Measurements from ENCODE around the gene PTGS1.
"Not testable (repeated sequence)": the region's sequence is repeated elsewhere in the genome, so short reads cannot be mapped to it uniquely, and the experiment has no call there.

The PTGS1 gene

GRCh38 chr9:122406070-122406890, 35.5 kb downstream of the PTGS1 start:
- Histone ChIP-seq H2BK15ac (replicated peaks; ENCODE audit: low read depth) (no peak overlapping the region), H2BK120ac (ENCODE audit: low read depth, low read length) (no peak overlapping the region), H3K4me2 (ENCODE audit: low read length) (no peak overlapping the region), H2AK5ac (ENCODE audit: low read length) (no peak overlapping the region), H4K5ac (ENCODE audit: low read length) (no peak overlapping the region), H3K4ac (ENCODE audit: low read depth, low read length) (no peak overlapping the region), H3K9ac (ENCODE audit: low read length) (no peak overlapping the region), H3K56ac (ENCODE audit: low read length) (no peak overlapping the region), H3K36me3 (ENCODE audit: control insufficient read depth, insufficient read depth, low read length) (no peaks in the 10 kb centered on the region), H3K79me1 (ENCODE audit: low read length) (no peaks in the 10 kb centered on the region), H3K27me3 (ENCODE audit: insufficient read depth, low read length, poor library complexity) (no peaks in the 10 kb centered on the region), H3K4me1 (ENCODE audit: control insufficient read depth, low read depth, low read length) (no peaks in the 10 kb centered on the region), H4K8ac (ENCODE audit: low read depth, low read length) (no peak overlapping the region), H3K18ac (ENCODE audit: low read length) (no peak overlapping the region), H3K4me3 (ENCODE audit: low read length) (no peak overlapping the region), H2BK5ac (ENCODE audit: low read length) (no peak overlapping the region), H3K79me2 (ENCODE audit: control insufficient read depth, insufficient read depth, low read length) (no peaks in the 10 kb centered on the region), H3K23ac (ENCODE audit: low read length) (no peak overlapping the region), H3K27ac (ENCODE audit: low read depth, low read length) (no peak overlapping the region)
- DNase-seq, result no peak
- WGBS (ENCODE audit: extremely low coverage, insufficient coverage, low lambda C conversion rate), result no CpG with 5 or more reads among the region's 61 CpGs

GRCh38 chr9:122414108-122414507, 43.3 kb downstream of the PTGS1 start:
- not testable (repeated sequence) for H3K27ac ChIP-seq (ENCODE audit: low read depth, low read length); H3K9ac ChIP-seq (ENCODE audit: low read length); H2BK15ac ChIP-seq (replicated peaks; ENCODE audit: low read depth); H3K18ac ChIP-seq (ENCODE audit: low read length); H3K4me2 ChIP-seq (ENCODE audit: low read length); H3K23ac ChIP-seq (ENCODE audit: low read length); H3K56ac ChIP-seq (ENCODE audit: low read length); H2BK5ac ChIP-seq (ENCODE audit: low read length); H4K8ac ChIP-seq (ENCODE audit: low read depth, low read length); H3K27me3 ChIP-seq (ENCODE audit: insufficient read depth, low read length, poor library complexity); H3K79me1 ChIP-seq (ENCODE audit: low read length); H3K4ac ChIP-seq (ENCODE audit: low read depth, low read length); H2AK5ac ChIP-seq (ENCODE audit: low read length); H2BK120ac ChIP-seq (ENCODE audit: low read depth, low read length); H3K4me3 ChIP-seq (ENCODE audit: low read length); H3K4me1 ChIP-seq (ENCODE audit: control insufficient read depth, low read depth, low read length); DNase-seq; H4K5ac ChIP-seq (ENCODE audit: low read length); H3K79me2 ChIP-seq (ENCODE audit: control insufficient read depth, insufficient read depth, low read length); H3K36me3 ChIP-seq (ENCODE audit: control insufficient read depth, insufficient read depth, low read length)
- WGBS (ENCODE audit: extremely low coverage, insufficient coverage, low lambda C conversion rate), result no CpG with 5 or more reads among the region's 7 CpGs

- no peaks in the 10 kb centered on the region for H3K27me3 ChIP-seq (ENCODE audit: insufficient read depth, low read length, poor library complexity)
- no peak overlapping the region for H3K4me3 ChIP-seq (ENCODE audit: low read length)
- H3K23ac ChIP-seq (ENCODE audit: low read length), result no peak overlapping the region
- no peak overlapping the region for H2BK15ac ChIP-seq (replicated peaks; ENCODE audit: low read depth)
- H2AK5ac ChIP-seq (ENCODE audit: low read length), result no peak overlapping the region
- no peak overlapping the region for H3K56ac ChIP-seq (ENCODE audit: low read length)
- no peak overlapping the region for H3K4me2 ChIP-seq (ENCODE audit: low read length)
- no peaks in the 10 kb centered on the region for H3K36me3 ChIP-seq (ENCODE audit: control insufficient read depth, insufficient read depth, low read length)
- H3K18ac ChIP-seq (ENCODE audit: low read length), result no peak overlapping the region
- no peaks in the 10 kb centered on the region for H3K4me1 ChIP-seq (ENCODE audit: control insufficient read depth, low read depth, low read length)
- no peak overlapping the region for H3K4ac ChIP-seq (ENCODE audit: low read depth, low read length)
- no peak overlapping the region for H3K27ac ChIP-seq (ENCODE audit: low read depth, low read length)
- H4K5ac ChIP-seq (ENCODE audit: low read length), result no peak overlapping the region
- H3K79me2 ChIP-seq (ENCODE audit: control insufficient read depth, insufficient read depth, low read length), result no peaks in the 10 kb centered on the region
- H2BK120ac ChIP-seq (ENCODE audit: low read depth, low read length), result no peak overlapping the region
- H2BK5ac ChIP-seq (ENCODE audit: low read length), result no peak overlapping the region
- no peaks in the 10 kb centered on the region for H3K79me1 ChIP-seq (ENCODE audit: low read length)
- H4K8ac ChIP-seq (ENCODE audit: low read depth, low read length), result no peak overlapping the region
- no peak overlapping the region for H3K9ac ChIP-seq (ENCODE audit: low read length)
- no peak for DNase-seq
Measured at GRCh38 chr9:122418016-122418415, 47.2 kb downstream of the PTGS1 start.

- DNase-seq, result peak; percentile 6
- no peaks in the 10 kb centered on the region for H3K27me3 ChIP-seq (ENCODE audit: insufficient read depth, low read length, poor library complexity)
Measured at GRCh38 chr9:122420315-122420714, 49.5 kb downstream of the PTGS1 start.

DNA sequence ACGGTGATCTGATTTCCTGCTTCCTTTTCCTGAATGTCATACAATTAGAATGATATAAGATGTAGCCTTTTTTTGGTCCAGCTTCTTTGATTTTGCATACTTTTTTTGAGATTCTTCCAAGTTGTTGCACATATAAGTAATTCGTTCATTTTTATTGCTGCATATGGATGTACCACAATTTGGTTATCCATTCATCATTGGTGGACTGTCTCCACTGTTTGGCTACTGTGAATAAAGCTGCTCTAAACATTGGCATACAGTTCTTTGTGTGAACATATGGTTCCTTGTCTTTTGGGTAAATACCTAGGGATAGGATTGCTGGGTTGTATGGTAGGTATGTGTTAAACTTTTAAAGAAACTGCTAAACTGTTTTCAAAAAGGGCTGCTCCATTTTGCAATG, 54.3 kb downstream of the PTGS1 start:
- Histone ChIP-seq H4K5ac (ENCODE audit: low read length) (no peak overlapping the region), H2BK120ac (ENCODE audit: low read depth, low read length) (no peak overlapping the region), H3K18ac (ENCODE audit: low read length) (no peak overlapping the region), H2BK15ac (replicated peaks; ENCODE audit: low read depth) (no peak overlapping the region), H3K23ac (ENCODE audit: low read length) (no peak overlapping the region), H2AK5ac (ENCODE audit: low read length) (no peak overlapping the region), H3K56ac (ENCODE audit: low read length) (no peak overlapping the region), H3K4me3 (ENCODE audit: low read length) (no peak overlapping the region), H4K8ac (ENCODE audit: low read depth, low read length) (no peak overlapping the region), H3K27me3 (ENCODE audit: insufficient read depth, low read length, poor library complexity) (no peaks in the 10 kb centered on the region), H3K79me1 (ENCODE audit: low read length) (no peaks in the 10 kb centered on the region), H3K4me2 (ENCODE audit: low read length) (no peak overlapping the region), H3K4ac (ENCODE audit: low read depth, low read length) (no peak overlapping the region), H3K9ac (ENCODE audit: low read length) (no peak overlapping the region), H3K4me1 (ENCODE audit: control insufficient read depth, low read depth, low read length) (no peaks in the 10 kb centered on the region), H3K79me2 (ENCODE audit: control insufficient read depth, insufficient read depth, low read length) (no peaks in the 10 kb centered on the region), H3K27ac (ENCODE audit: low read depth, low read length) (no peak overlapping the region), H2BK5ac (ENCODE audit: low read length) (no peak overlapping the region), H3K36me3 (ENCODE audit: control insufficient read depth, insufficient read depth, low read length) (no peaks in the 10 kb centered on the region)
- WGBS (ENCODE audit: extremely low coverage, insufficient coverage, low lambda C conversion rate), result no CpG with 5 or more reads among the region's 2 CpGs
- no peak for DNase-seq

More at GRCh38 chr9:122420315-122420714, 49.5 kb downstream of the PTGS1 start:
- H3K27ac ChIP-seq (ENCODE audit: low read depth, low read length), result no peak overlapping the region
- no CpG with 5 or more reads among the region's 3 CpGs for WGBS (ENCODE audit: extremely low coverage, insufficient coverage, low lambda C conversion rate)
- no peak overlapping the region for H3K9ac ChIP-seq (ENCODE audit: low read length)
- H3K18ac ChIP-seq (ENCODE audit: low read length), result no peak overlapping the region
- no peak overlapping the region for H4K8ac ChIP-seq (ENCODE audit: low read depth, low read length)
- no peak overlapping the region for H4K5ac ChIP-seq (ENCODE audit: low read length)
- H2BK120ac ChIP-seq (ENCODE audit: low read depth, low read length), result no peak overlapping the region
- no peaks in the 10 kb centered on the region for H3K4me1 ChIP-seq (ENCODE audit: control insufficient read depth, low read depth, low read length)
- no peak overlapping the region for H2BK15ac ChIP-seq (replicated peaks; ENCODE audit: low read depth)
- no peak overlapping the region for H3K56ac ChIP-seq (ENCODE audit: low read length)
- no peak overlapping the region for H3K4ac ChIP-seq (ENCODE audit: low read depth, low read length)
- no peak overlapping the region for H3K23ac ChIP-seq (ENCODE audit: low read length)
- no peaks in the 10 kb centered on the region for H3K79me2 ChIP-seq (ENCODE audit: control insufficient read depth, insufficient read depth, low read length)
- H3K4me3 ChIP-seq (ENCODE audit: low read length), result no peak overlapping the region
- no peak overlapping the region for H2BK5ac ChIP-seq (ENCODE audit: low read length)
- H2AK5ac ChIP-seq (ENCODE audit: low read length), result no peak overlapping the region
- no peaks in the 10 kb centered on the region for H3K79me1 ChIP-seq (ENCODE audit: low read length)
- H3K36me3 ChIP-seq (ENCODE audit: control insufficient read depth, insufficient read depth, low read length), result no peaks in the 10 kb centered on the region
- H3K4me2 ChIP-seq (ENCODE audit: low read length), result no peak overlapping the region

- WGBS (ENCODE audit: extremely low coverage, insufficient coverage, low lambda C conversion rate), result no CpG with 5 or more reads among the region's 3 CpGs
- H3K23ac ChIP-seq (ENCODE audit: low read length), result no peak overlapping the region
Measured at GRCh38 chr9:122426723-122427122, 55.9 kb downstream of the PTGS1 start.

More at GRCh38 chr9:122426723-122427122, 55.9 kb downstream of the PTGS1 start:
- Histone ChIP-seq H3K56ac (ENCODE audit: low read length) (no peak overlapping the region), H3K18ac (ENCODE audit: low read length) (no peak overlapping the region), H2BK15ac (replicated peaks; ENCODE audit: low read depth) (no peak overlapping the region), H3K4me3 (ENCODE audit: low read length) (no peak overlapping the region), H4K5ac (ENCODE audit: low read length) (no peak overlapping the region), H3K9ac (ENCODE audit: low read length) (no peak overlapping the region), H3K27me3 (ENCODE audit: insufficient read depth, low read length, poor library complexity) (no peaks in the 10 kb centered on the region), H3K79me1 (ENCODE audit: low read length) (no peaks in the 10 kb centered on the region), H2AK5ac (ENCODE audit: low read length) (no peak overlapping the region), H3K4me2 (ENCODE audit: low read length) (no peak overlapping the region), H3K4ac (ENCODE audit: low read depth, low read length) (no peak overlapping the region), H3K79me2 (ENCODE audit: control insufficient read depth, insufficient read depth, low read length) (no peaks in the 10 kb centered on the region), H3K27ac (ENCODE audit: low read depth, low read length) (no peak overlapping the region), H3K4me1 (ENCODE audit: control insufficient read depth, low read depth, low read length) (no peaks in the 10 kb centered on the region), H4K8ac (ENCODE audit: low read depth, low read length) (no peak overlapping the region), H2BK120ac (ENCODE audit: low read depth, low read length) (no peak overlapping the region), H2BK5ac (ENCODE audit: low read length) (no peak overlapping the region), H3K36me3 (ENCODE audit: control insufficient read depth, insufficient read depth, low read length) (no peaks in the 10 kb centered on the region)
- DNase-seq, result no peak
